Measurements from ENCODE around the gene RCVRN. TPM values are rescaled to one million over a fixed set of nuclear protein-coding genes. Genes with fewer than 3 reads are reported as not detected.

Gene RCVRN
- total RNA-seq, 2 experiments from 2014 or later: not detected

GRCh38 chr17:9917131-9917530 lies 12.1 kb upstream of the RCVRN start:
- Mint-ChIP-seq H3K4me3 (no peak overlapping the region), H3K4me1 (ENCODE audit: low read depth) (no peaks in the 10 kb centered on the region), H3K27ac (no peak overlapping the region), H3K36me3 (ENCODE audit: low read depth) (no peaks in the 10 kb centered on the region), H3K9me3 (no peaks in the 10 kb centered on the region), H3K27me3 (no peaks in the 10 kb centered on the region)
- CTCF ChIA-PET: no interaction called here
- no peaks in the 10 kb centered on the region for H3K36me3 ChIP-seq (ENCODE audit: insufficient read depth, low read length)
- DNase-seq (no peak), ATAC-seq (ENCODE audit: poor library complexity) (no peak)
- no peak overlapping the region for H3K4me3 ChIP-seq (ENCODE audit: low read length)
- no peak overlapping the region for H3K27ac ChIP-seq (ENCODE audit: low read depth in 1 of 2, low read length in 2 of 2)
- intact Hi-C loops (cut with DNase I, micrococcal nuclease): no loop called here
- H3K9me3 ChIP-seq (ENCODE audit: control insufficient read depth in 1 of 2, insufficient read depth in 1 of 2, low read length in 2 of 2): no peaks in the 10 kb centered on the region
- TF ChIP-seq CTCF (IDR thresholded peaks at IDR 0.05): no peak
- H3K27me3 ChIP-seq (ENCODE audit: control insufficient read depth in 1 of 2, insufficient read depth in 2 of 2, low read length in 2 of 2): no peaks in the 10 kb centered on the region
- no peaks in the 10 kb centered on the region for H3K4me1 ChIP-seq (ENCODE audit: insufficient read depth, low read length)
- POLR2A ChIA-PET: no interaction called here

- CTCF ChIA-PET: no interaction called here
- TF ChIP-seq CTCF (IDR thresholded peaks at IDR 0.05): no peak
- Mint-ChIP-seq H3K27me3 (no peaks in the 10 kb centered on the region), H3K9me3 (no peaks in the 10 kb centered on the region), H3K36me3 (ENCODE audit: low read depth) (no peaks in the 10 kb centered on the region), H3K4me3 (no peak overlapping the region), H3K27ac (no peak overlapping the region), H3K4me1 (ENCODE audit: low read depth) (no peaks in the 10 kb centered on the region)
- POLR2A ChIA-PET: no interaction called here
- Histone ChIP-seq H3K4me1 (ENCODE audit: insufficient read depth, low read length) (no peaks in the 10 kb centered on the region), H3K36me3 (ENCODE audit: insufficient read depth, low read length) (no peaks in the 10 kb centered on the region), H3K4me3 (ENCODE audit: low read length) (no peak overlapping the region), H3K27me3 (ENCODE audit: control insufficient read depth in 1 of 2, insufficient read depth in 2 of 2, low read length in 2 of 2) (no peaks in the 10 kb centered on the region), H3K27ac (ENCODE audit: low read depth in 1 of 2, low read length in 2 of 2) (no peak overlapping the region), H3K9me3 (ENCODE audit: control insufficient read depth in 1 of 2, insufficient read depth in 1 of 2, low read length in 2 of 2) (no peaks in the 10 kb centered on the region)
- ATAC-seq (ENCODE audit: poor library complexity) (no peak), DNase-seq (no peak)
- intact Hi-C loops (cut with DNase I, micrococcal nuclease): no loop called here
Measured at GRCh38 chr17:9916108-9916507, 11.0 kb upstream of the RCVRN start.

GRCh38 chr17:9913476-9913875 lies 8.4 kb upstream of the RCVRN start:
- Histone ChIP-seq H3K36me3 (ENCODE audit: insufficient read depth, low read length) (no peaks in the 10 kb centered on the region), H3K4me1 (ENCODE audit: insufficient read depth, low read length) (no peaks in the 10 kb centered on the region), H3K27me3 (ENCODE audit: control insufficient read depth in 1 of 2, insufficient read depth in 2 of 2, low read length in 2 of 2) (no peaks in the 10 kb centered on the region), H3K9me3 (ENCODE audit: control insufficient read depth in 1 of 2, insufficient read depth in 1 of 2, low read length in 2 of 2) (no peaks in the 10 kb centered on the region), H3K27ac (ENCODE audit: low read depth in 1 of 2, low read length in 2 of 2) (no peak overlapping the region), H3K4me3 (ENCODE audit: low read length) (no peak overlapping the region)
- Mint-ChIP-seq H3K4me1 (ENCODE audit: low read depth) (no peaks in the 10 kb centered on the region), H3K9me3 (no peaks in the 10 kb centered on the region), H3K27ac (no peak overlapping the region), H3K4me3 (no peak overlapping the region), H3K27me3 (peaks cover 8% of the 10 kb centered on the region), H3K36me3 (ENCODE audit: low read depth) (no peaks in the 10 kb centered on the region)
- CTCF ChIA-PET: no interaction called here
- intact Hi-C loops (cut with DNase I, micrococcal nuclease): no loop called here
- POLR2A ChIA-PET: no interaction called here
- no peak for TF ChIP-seq CTCF (IDR thresholded peaks at IDR 0.05)
- no peak for ATAC-seq (ENCODE audit: poor library complexity)
- no peak for DNase-seq
